Hepatocyte (in vitro differentiated cells): ENCODE data around the gene MAPKBP1. TPM values are rescaled to one million over a fixed set of nuclear protein-coding genes. Genes with fewer than 3 reads are reported as not detected.

ENCODE experiments used
- DNase-seq: peaks from one replicate; pipeline ENCODE4 v3.0.0-alpha.2; 2016; ENCODE audit warnings: low spot score
- H2AFZ ChIP-seq: fragments of 200-600 bp; sonication (generic); 2 replicates; pipeline ENCODE4 v1.6.0; 2016; ENCODE audit warnings: antibody characterized with exemption, mild to moderate bottlenecking
- H3K27ac ChIP-seq: fragments of 200-600 bp; sonication (generic); 2 replicates; pipeline ENCODE4 v1.5.1; 2016; ENCODE audit warnings: mild to moderate bottlenecking
- H3K27me3 ChIP-seq: fragments of 200-600 bp; sonication (generic); 2 replicates; pipeline ENCODE4 v1.6.1; 2016
- H3K36me3 ChIP-seq: fragments of 200-600 bp; sonication (generic); replicated peaks from 2 replicates; pipeline ENCODE4 v1.5.1; 2016; ENCODE audit warnings: low read depth; ENCODE audit not compliant: insufficient read depth
- H3K4me1 ChIP-seq: fragments of 200-600 bp; sonication (generic); 2 replicates; pipeline ENCODE4 v1.5.1; 2016; ENCODE audit warnings: mild to moderate bottlenecking, moderate library complexity; ENCODE audit not compliant: insufficient read depth
- H3K4me2 ChIP-seq: fragments of 200-600 bp; sonication (generic); 2 replicates; pipeline ENCODE4 v1.6.0; 2016
- H3K4me3 ChIP-seq: fragments of 200-600 bp; sonication (generic); 2 replicates; pipeline ENCODE4 v1.5.1; 2016; ENCODE audit warnings: mild to moderate bottlenecking
- H3K79me2 ChIP-seq: fragments of 200-600 bp; sonication (generic); 2 replicates; pipeline ENCODE4 v1.6.0; 2017; ENCODE audit warnings: mild to moderate bottlenecking
- H3K9me2 ChIP-seq: fragments of 200-600 bp; sonication (generic); replicated peaks from 2 replicates; pipeline ENCODE4 v1.6.0; 2017; ENCODE audit warnings: mild to moderate bottlenecking; ENCODE audit not compliant: insufficient read depth
- H3K9me3 ChIP-seq: fragments of 200-600 bp; sonication (generic); 2 replicates; pipeline ENCODE4 v1.5.1; 2016; ENCODE audit warnings: low read depth, mild to moderate bottlenecking
- H4K20me1 ChIP-seq: fragments of 200-600 bp; sonication (generic); 2 replicates; pipeline ENCODE4 v1.6.0; 2016; ENCODE audit warnings: mild to moderate bottlenecking; ENCODE audit not compliant: insufficient read depth, poor library complexity, severe bottlenecking
- CTCF ChIP-seq: fragments of 200-600 bp; sonication (generic); IDR thresholded peaks from 2 replicates; pipeline ENCODE4 v1.5.1; 2016; ENCODE audit warnings: antibody characterized with exemption, mild to moderate bottlenecking; ENCODE audit not compliant: poor library complexity
- EZH2 ChIP-seq: fragments of 200-600 bp; sonication (generic); IDR thresholded peaks from 2 replicates; pipeline ENCODE4 v1.6.1; 2016; ENCODE audit warnings: antibody characterized with exemption, mild to moderate bottlenecking, borderline replicate concordance
- EZH2phosphoT487 ChIP-seq: fragments of 200-600 bp; sonication (generic); IDR thresholded peaks from one replicate; pipeline ENCODE4 v1.6.1; 2018; ENCODE audit warnings: antibody characterized with exemption, mild to moderate bottlenecking, low read depth, moderate library complexity; ENCODE audit not compliant: unreplicated experiment, severe bottlenecking
- WGBS: methylation state at CpG from one replicate; pipeline ENCODE4 v1.1.6; 2016; ENCODE audit warnings: low lambda C conversion rate; ENCODE audit errors: missing lambda C conversion rate; 5-methylcytosine and 5-hydroxymethylcytosine counted together
- polyA plus RNA-seq: library from polyadenylated mRNA; unstranded; fragments of >200 nt; fragmentation: Nextera tagmentation; extraction: Ambion mirVana; gene quantifications from 2 replicates; pipeline ENCODE4 v1.2.1, GENCODE V29; 2016
- total RNA-seq: library from RNA; depleted of rRNA; stranded (reverse); fragments of >200 nt; gene quantifications from 2 replicates; pipeline ENCODE4 v1.2.3, GENCODE V29; 2014

Gene MAPKBP1
- total and polyA plus RNA-seq, 2 experiments from 2014 or later = 18.6 to 24.5 TPM

GRCh38 chr15:41849204-41849603, 74.9 kb downstream of the MAPKBP1 start:
- no peaks in the 10 kb centered on the region for H3K9me3 ChIP-seq
- H3K4me3 ChIP-seq = no peak overlapping the region
- 92% methylated on average over 6 of the region's 6 CpGs for WGBS
- H3K79me2 ChIP-seq = no peaks in the 10 kb centered on the region
- no peaks in the 10 kb centered on the region for H4K20me1 ChIP-seq
- no peak for DNase-seq
- TF ChIP-seq CTCF (no peak), EZH2phosphoT487 (no peak), EZH2 (no peak)
- no peaks in the 10 kb centered on the region for H3K36me3 ChIP-seq
- no peaks in the 10 kb centered on the region for H3K4me1 ChIP-seq
- no peaks in the 10 kb centered on the region for H3K9me2 ChIP-seq
- no peaks in the 10 kb centered on the region for H3K27me3 ChIP-seq
- no peak overlapping the region for H3K4me2 ChIP-seq
- no peak overlapping the region for H3K27ac ChIP-seq
- no peak overlapping the region for H2AFZ ChIP-seq

GRCh38 chr15:41849861-41850260, 75.6 kb downstream of the MAPKBP1 start:
- H3K9me2 ChIP-seq = no peaks in the 10 kb centered on the region
- no peak overlapping the region for H3K4me3 ChIP-seq
- no peaks in the 10 kb centered on the region for H3K4me1 ChIP-seq
- no peaks in the 10 kb centered on the region for H3K79me2 ChIP-seq
- no peak for TF ChIP-seq EZH2phosphoT487
- TF ChIP-seq EZH2 = no peak
- TF ChIP-seq CTCF = no peak
- no peaks in the 10 kb centered on the region for H3K9me3 ChIP-seq
- no peak overlapping the region for H3K27ac ChIP-seq
- no peak for DNase-seq
- H3K36me3 ChIP-seq = no peaks in the 10 kb centered on the region
- no peaks in the 10 kb centered on the region for H4K20me1 ChIP-seq
- no peak overlapping the region for H3K4me2 ChIP-seq
- no peak overlapping the region for H2AFZ ChIP-seq
- WGBS = 87% methylated on average over 8 of the region's 8 CpGs
- H3K27me3 ChIP-seq = no peaks in the 10 kb centered on the region

- no peak for DNase-seq
- Histone ChIP-seq H3K36me3 (no peaks in the 10 kb centered on the region), H3K4me3 (no peak overlapping the region), H3K4me2 (no peak overlapping the region), H3K27me3 (no peaks in the 10 kb centered on the region), H3K79me2 (no peaks in the 10 kb centered on the region), H4K20me1 (no peaks in the 10 kb centered on the region), H3K4me1 (no peaks in the 10 kb centered on the region), H3K9me2 (no peaks in the 10 kb centered on the region), H3K9me3 (no peaks in the 10 kb centered on the region), H3K27ac (no peak overlapping the region), H2AFZ (no peak overlapping the region)
- TF ChIP-seq CTCF = no peak
- TF ChIP-seq EZH2phosphoT487 = no peak
- no peak for TF ChIP-seq EZH2
- 90% methylated on average over 16 of the region's 16 CpGs for WGBS
These were observed 76.3 kb downstream of the MAPKBP1 start for GRCh38 chr15:41850482-41851166.
